ENCODE measurements around the gene VANGL2.

VANGL2 gene

DNA sequence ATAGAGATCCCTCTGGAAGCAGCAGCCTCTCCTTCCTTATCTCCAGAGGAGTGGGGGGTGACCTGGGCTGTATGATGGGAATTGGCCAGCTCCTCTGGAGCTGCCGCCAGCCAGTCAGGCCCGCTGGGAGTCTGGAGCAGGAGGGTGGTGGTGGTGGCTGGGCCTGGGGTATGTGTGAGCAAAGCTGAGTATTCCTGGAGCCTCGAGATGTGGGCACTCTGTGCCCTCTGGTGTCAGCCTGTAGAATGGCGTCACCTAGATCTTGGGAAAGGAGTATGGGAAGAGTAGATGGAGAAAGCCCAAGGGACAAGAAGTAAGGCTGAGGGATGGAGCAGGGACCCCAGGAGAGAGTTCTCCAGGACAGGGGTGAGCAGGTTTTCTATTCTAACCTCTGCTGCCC, 16.0 kb downstream of the VANGL2 start:
- intact Hi-C loops (cut with DNase I), result no loop called here

DNA sequence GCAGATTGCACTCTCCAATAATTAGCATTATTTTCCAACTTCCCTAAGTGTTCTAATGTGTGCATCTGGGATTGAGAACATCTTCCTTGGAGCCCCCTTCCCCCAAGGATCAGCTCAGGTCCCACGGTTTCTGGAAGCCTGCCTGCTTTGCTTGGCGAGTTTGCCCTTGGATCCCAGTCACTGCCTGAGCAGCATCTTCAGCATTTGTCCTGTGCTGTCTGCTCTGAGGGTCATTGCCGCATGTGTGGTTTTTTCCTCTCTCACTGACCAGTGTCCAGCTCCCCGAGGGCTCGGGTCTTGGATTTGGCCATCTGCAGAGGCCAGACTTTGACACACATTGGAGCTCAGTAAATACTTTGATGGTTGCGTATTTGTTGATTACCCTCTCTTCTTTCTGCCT, 18.1 kb downstream of the VANGL2 start:
- DNase-seq, result peak in 1 of 42 donors; percentile 12
- intact Hi-C loops (cut with DNase I), result no loop called here

More for the DNA sequence above, 16.0 kb downstream of the VANGL2 start:
- peak in 7 of 42 donors; percentile 20 to 50 (median 28) for DNase-seq

DNA sequence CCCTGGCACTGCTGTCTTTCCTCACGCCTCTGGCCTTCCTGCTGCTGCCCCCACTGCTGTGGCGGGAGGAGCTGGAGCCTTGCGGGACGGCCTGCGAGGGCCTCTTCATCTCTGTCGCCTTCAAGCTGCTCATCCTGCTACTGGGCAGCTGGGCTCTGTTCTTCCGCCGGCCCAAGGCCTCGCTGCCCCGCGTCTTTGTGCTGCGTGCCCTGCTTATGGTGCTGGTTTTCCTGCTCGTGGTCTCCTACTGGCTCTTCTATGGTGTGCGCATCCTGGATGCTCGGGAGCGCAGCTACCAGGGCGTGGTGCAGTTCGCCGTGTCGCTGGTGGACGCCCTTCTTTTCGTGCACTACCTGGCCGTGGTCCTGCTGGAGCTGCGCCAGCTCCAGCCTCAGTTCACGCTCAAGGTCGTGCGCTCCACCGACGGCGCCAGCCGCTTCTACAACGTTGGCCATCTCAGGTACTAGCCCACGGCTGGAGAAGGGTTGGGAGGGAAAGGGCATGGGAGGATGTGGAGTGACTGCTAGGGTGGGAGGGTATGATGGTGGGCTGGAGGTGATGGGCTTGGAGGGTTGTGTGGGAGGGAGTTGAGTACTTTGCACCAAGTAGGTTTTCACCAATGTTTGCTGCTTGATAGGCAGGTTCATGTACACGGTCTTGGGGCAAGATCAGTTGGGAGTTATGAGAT, 18.9 kb downstream of the VANGL2 start:
- DNase-seq, result peak in 1 of 42 donors; percentile 35
- intact Hi-C loops (cut with DNase I), result no loop called here

DNA sequence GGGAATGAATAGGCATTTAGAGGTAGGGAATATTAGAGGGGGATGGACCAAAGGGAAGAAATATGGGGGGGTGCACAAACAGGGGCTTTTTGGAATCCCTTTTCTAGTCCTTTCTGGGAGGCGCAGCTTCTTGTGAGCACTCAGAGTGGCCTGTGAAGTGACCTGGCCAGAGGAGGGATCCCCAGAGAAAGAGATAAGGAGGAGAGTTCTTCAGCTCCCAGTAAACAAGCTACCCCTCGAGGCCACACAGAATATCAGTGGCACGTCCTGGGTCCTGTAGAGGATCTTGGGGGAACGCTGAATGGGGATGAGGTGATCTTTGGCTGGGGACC, 19.4 kb downstream of the VANGL2 start:
- intact Hi-C loops (cut with DNase I), result no loop called here
- no peak for DNase-seq

DNA sequence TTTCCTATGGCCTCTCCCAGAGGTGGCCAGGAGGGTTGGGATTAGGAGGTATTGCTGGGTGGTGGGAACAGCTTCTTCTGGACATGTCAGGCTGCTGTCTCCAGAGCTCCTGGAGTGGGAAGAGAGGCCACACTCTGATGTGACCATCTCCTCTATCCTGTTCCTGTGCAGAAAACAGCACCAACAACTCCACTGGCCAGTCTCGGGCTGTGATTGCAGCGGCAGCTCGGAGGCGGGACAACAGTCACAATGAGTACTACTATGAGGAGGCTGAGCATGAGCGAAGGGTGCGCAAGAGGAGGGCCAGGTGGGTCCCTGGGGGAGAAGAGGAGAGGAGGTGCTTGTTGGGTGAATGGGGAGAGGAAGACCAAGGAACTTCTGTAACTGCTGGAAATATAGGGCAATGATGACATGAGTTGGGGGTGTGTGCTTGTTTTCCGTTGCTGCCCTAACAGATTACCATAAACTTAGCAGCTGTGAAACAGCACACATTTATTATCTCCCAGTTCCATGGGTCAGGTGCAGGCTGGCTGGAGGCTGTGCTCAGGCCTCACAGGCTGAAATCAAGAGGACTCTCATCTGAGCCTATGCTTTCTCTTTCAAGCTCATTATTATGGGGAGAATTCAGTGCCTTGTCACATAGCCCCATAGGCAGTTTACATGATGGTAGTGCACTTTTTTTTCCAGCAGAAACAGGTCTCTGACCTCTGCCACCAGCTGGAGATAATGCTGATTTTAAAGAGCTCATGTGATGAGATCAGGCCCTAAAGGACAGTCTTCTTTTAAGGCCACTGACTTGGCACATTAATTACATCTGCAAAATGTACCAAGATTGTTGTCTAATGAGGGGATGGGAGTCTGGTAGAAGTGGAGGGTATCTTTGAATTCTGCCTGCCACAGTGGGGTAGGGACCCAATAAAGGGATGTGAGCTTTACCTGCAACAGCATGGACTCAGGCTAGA, 20.8 kb downstream of the VANGL2 start:
- intact Hi-C loops (cut with DNase I), result no loop called here
- DNase-seq, result no peak

DNA sequence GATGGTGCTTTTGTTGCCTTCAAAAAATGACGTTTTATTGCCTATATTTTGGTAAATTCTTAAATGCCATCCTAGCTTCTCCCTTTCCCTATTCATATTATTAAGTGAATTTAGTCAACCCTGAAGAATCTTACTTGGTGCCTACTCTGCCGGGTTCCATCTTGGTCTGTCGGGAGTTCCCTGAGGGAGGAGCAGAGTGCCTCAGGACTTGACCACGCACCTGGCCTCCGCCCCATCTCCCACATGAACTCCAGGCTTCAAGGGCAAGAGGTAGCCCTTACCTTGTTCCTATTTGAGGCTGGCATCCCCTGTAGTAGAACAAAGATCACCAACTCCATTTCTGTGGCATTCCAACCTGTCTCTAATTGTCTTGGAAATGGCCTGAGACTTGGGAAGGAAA, 21.5 kb downstream of the VANGL2 start:
- intact Hi-C loops (cut with DNase I), result no loop called here
- DNase-seq, result no peak

DNA sequence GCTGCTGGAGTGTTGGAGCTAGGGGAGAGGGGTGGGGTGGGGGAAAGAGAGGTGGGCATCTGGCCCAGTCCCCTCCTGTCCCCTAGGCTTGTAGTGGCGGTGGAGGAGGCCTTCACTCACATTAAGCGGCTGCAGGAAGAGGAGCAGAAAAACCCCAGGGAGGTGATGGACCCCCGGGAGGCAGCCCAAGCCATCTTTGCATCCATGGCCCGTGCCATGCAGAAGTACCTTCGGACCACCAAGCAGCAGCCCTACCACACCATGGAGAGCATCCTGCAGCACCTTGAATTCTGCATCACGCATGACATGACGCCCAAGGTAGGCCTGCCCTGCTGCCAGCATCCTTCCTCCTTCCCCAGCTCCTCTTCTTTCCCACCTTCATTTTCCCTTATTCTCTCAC, 23.6 kb downstream of the VANGL2 start:
- peak in 1 of 42 donors; percentile 22 for DNase-seq
- intact Hi-C loops (cut with DNase I), result no loop called here

DNA sequence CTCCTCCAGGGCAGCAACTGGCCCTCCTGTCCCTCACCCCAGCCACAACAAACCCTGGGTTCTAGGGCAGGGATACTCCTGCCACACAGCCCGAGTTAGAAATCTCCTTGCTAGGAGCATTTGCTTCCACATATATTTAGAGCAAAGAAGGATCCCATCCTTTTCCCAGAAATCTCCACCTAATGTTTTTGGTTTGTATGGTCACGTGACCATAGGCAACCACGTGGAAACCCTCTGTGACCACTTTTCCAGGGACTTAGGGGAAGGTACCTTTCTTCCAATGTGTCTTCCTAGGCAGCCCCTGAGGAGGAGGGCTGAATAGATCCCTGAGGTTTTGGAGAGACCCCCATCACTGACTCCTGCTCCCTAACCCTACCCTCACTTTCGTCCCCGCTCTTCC, 25.5 kb downstream of the VANGL2 start:
- intact Hi-C loops (cut with DNase I), result loop anchor here (5.0 kb wide), 1 partner anchor 181 kb away; no protein-coding TSS in a partner anchor
- DNase-seq, result no peak

DNA sequence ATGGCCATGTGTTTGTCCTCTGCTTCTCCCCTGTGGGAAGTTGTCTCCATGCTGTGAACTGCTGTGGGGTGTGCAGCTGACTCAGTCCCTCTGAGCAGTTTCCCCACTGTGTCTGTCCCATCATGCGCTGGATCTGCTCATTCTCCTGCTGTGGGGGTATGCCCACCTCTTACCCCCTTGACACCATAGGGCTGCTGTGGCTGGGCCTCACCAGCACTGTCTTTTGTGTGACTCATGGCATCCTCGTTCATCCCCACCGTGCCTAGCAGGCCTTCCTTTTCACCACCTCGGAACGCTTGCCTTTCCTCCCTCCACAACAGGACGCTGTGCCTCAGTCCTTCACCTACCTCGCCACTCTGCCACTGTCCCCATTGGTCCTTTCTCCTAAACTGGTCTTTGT, 27.3 kb downstream of the VANGL2 start:
- DNase-seq, result no peak
- intact Hi-C loops (cut with DNase I), result loop anchor here (5.0 kb wide), 1 partner anchor 180 kb away; no protein-coding TSS in a partner anchor

DNA sequence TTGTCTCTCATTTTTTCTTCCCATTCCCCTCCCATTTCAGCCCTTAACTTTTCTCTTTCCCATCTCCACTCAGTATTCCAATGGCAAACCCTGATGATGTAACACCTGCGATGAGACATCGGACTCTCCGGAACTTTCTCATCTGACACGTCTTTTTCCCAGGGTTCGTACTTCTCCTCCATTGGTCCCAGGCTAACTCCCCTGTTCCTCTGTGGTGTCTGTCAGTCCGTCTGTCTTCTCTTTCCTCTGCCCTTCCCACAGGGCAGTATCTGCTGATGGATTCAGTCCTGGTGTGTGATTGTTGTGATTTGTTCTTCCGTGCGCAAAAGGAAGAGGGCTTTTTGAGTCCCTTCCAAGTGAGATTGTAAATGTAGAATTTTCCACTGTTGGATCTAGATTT, 27.7 kb downstream of the VANGL2 start:
- peak in 1 of 42 donors; percentile 29 for DNase-seq
- intact Hi-C loops (cut with DNase I), result loop anchor here (5.0 kb wide), 1 partner anchor 179 kb away; no protein-coding TSS in a partner anchor

DNA sequence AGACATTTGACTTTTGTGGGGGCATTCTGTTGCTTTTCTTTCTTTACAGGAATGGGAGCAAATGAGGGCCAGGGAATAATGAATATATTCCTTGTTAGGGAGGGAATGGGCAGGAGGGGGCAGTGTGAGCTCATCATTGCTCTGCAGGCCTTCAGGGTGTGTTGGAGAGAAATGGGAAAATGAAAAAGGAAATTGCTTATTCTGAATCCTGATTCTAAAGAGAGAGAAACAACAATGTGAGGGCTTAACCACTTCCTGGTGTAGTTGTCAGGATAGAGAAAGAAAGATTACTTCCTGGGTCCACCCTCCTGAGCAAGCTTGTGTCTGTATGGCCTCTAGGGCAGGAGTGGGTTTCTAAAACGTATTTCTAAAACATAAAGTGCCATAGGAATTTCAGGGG, 28.3 kb downstream of the VANGL2 start:
- peak; percentile 30 to 79 (median 60) for DNase-seq
- intact Hi-C loops (cut with DNase I), result loop anchor here (5.0 kb wide), 1 partner anchor 179 kb away; no protein-coding TSS in a partner anchor

DNA sequence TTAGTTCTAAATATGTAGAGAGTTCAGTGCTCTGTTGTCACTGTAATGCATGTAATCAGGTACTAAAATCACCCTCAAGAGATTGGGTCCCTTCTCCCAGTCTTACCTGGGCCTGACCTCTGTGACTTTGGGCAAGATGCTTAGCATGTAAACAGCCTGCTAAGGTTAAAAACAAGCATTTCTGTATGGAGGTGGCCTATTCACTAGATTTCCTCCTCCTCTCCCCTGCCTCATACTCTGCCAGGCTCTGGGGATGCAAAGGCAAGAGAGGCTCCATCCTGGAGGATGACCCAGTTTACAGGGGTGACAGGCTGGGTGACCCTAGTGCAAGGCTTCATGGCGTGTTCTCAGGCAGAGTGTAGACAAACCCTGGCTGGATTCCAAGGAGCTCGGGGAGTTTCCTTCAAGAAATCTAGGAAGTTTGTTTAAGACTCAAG, 28.8 kb downstream of the VANGL2 start:
- DNase-seq, result no peak
- intact Hi-C loops (cut with DNase I), result loop anchor here (5.0 kb wide), 1 partner anchor 178 kb away; no protein-coding TSS in a partner anchor

DNA sequence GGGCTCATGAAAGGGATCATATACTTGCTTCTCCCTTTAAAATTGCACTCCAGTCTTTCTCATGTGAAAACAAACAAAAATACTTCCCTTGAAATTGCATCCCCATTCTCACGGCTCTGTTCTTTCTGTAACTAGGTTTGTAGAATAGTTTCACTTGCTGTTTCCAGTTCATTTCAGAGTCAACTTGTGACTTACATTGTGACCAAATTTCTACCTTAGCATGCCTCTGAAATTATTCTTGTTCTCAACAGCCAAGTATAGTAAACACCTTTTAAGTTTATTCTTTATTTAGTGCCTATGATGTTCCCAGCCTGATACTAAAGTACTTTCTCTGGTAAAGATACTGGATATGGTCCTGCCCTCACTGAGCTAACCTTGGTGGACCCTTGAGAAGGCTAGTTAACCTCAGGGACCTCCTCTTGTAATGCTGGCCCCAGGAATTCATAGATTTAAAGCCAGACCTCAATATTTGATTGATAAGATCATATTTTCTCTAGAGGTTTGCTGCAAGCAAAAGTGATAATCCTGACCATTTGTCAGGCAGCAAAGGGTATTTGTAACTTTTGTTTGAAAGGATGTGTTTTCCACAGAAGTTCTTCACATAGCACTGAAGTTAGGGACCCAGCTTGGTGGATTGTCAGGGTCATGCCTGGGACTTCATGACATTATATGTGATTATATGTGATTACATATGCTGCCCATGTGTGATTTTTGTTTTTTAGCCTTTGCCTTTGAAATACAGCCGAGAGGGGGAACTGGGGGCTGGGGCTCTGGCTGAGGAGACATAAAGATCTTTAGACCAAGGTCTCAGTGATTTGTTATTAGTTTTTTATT, 29.6 kb downstream of the VANGL2 start:
- DNase-seq, result no peak
- intact Hi-C loops (cut with DNase I), result loop anchor here (5.0 kb wide), 1 partner anchor 177 kb away; no protein-coding TSS in a partner anchor

DNA sequence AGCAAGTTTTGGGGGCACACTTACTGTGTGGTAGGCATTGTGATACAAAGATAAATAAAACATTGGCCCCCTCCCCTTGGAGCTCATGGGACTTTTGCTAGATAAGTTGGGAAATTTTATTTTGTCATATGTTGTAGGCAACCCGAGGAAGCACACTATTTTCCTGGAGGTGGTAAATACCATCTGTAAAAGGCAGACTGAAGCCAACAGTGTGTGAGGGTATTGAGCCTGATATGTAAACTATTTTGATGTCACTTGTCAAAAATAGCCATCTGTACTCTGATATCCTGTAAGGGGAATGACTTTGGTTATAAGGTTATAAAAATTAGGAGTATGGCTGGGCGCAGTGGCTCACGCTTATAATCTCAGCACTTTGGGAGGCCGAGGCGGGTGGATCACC, 30.6 kb downstream of the VANGL2 start:
- DNase-seq, result no peak
- intact Hi-C loops (cut with DNase I), result no loop called here

DNA sequence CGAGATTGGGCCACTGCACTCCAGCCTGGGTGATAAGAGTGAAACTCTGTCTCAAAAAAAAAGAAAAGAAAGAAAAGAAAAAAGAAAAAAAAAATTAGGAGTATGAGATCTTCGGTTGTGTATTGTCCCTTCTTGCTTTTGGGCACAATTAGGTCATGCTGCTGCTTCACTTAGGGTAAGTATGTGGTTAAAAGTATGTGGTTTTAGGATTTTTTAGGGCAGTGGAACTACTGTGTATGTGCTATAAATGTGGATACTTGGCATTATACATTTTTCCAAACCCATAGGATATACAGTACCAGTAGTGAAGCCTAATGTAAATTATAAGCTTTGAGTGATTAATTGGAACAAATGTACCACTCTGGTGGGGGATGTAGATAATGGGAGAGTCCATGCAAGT, 31.2 kb downstream of the VANGL2 start:
- intact Hi-C loops (cut with DNase I), result no loop called here
- DNase-seq, result no peak

DNA sequence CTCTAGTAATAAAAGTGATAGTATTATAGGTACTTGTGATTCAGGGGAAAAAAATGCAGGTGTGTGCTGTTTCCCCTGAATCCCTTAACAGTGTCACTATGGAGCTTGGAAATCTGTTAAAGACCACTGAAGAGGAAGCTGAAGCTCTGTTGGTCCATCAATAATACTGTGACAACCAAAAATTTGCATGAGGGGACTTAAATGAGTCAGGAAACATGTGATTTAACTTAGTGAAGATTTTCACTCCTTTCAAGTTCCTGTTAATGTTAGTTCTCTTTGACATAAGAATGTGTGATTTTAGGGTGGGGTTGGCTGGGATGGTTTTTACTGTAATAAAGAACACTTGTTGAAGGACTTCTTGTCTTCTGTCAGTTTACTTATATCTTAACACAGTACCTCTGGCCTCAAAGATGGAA, 32.0 kb downstream of the VANGL2 start:
- DNase-seq, result no peak
- intact Hi-C loops (cut with DNase I), result no loop called here

DNA sequence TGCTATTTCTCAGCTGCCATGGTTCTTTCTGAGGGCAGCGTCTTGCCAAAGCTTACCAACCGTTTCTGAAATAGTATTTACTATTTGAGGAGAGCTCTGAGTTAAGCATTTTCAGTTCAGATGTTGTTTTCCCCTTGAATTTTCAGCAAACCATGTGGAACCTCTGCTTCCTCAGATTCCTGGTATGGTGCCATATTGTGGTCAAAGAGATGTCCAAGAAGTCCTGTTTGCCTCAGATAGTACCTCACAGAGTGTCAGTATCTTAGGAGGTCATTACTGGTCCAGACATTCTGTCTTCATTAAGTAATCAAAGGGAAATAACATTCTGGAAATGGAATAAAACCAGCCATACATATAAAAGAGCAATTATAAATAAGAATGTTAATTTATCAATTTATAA, 36.6 kb downstream of the VANGL2 start:
- intact Hi-C loops (cut with DNase I), result no loop called here
- no peak for DNase-seq

DNA sequence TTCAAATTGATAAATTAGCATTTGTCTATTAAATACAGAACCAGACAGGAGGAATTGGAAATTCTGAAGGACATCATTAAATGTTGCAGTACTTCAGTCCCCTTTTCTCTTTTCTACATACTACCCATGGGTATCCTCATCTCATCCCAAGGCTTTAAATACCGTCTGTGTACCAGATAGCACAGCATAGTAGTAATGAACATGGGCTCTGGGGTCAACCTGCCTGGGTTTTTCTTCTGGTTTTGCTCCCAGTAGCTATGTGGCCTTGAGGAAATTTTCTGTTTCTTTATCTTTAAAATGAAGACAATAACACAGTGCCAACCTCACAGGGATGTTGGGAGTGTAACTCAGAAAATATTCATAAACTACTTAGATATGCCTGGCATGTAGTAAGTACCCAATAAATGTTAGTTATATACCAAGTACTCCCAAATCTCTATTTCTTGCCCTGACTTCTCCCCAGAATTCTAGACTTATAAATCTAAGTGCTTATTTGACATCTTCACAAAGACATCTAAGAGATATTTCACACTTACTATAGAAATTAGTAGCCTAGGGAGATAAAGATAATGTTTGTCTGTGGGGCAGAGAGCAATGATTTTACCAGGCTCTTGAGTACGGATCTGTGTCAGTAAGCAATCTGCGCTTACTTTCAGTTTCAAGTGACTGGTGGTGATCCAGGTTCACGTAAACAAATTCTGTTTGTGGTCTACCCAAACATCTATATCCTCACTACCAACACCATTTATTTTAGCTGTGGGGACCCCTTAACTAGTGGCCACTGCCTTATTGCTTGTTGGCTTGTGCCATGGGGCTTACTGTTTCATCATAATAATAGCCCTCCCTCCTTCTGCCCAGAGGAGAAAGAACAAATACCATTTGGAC, 37.3 kb downstream of the VANGL2 start:
- intact Hi-C loops (cut with DNase I), result no loop called here
- DNase-seq, result no peak
